Putamen (tissue), 1 donor: ENCODE data around the gene SLC22A7.
"Not testable (repeated sequence)": the region's sequence is repeated elsewhere in the genome, so short reads cannot be mapped to it uniquely, and the experiment has no call there.

Experiments
- DNase-seq: peaks from one replicate; pipeline ENCODE4 v3.0.0-alpha.2; 2016; ENCODE audit warnings: low spot score

Gene SLC22A7

DNA sequence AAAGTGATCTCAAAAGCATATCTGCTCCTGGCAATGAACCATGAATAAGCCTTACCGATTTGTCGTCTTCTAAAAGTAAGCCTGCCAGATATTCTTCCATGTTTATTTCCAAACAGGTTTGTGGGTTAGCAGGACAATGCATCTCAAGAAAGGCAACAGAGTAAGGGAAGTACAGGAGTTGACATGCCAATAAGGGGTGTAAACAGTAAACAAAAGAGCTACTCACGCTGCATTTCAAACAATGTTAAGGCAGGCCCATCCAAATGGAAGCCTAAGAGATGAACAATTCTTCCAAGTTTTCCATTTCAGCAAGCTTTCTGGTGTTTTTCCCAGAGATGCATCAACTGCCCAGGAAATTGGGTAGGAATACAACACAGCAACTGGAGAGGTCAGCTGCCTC is 38.3 kb downstream of the SLC22A7 start:
- DNase-seq: peak; percentile 28

GRCh38 chr6:43338243-43338642 is 40.2 kb downstream of the SLC22A7 start:
- no peak for DNase-seq

DNA sequence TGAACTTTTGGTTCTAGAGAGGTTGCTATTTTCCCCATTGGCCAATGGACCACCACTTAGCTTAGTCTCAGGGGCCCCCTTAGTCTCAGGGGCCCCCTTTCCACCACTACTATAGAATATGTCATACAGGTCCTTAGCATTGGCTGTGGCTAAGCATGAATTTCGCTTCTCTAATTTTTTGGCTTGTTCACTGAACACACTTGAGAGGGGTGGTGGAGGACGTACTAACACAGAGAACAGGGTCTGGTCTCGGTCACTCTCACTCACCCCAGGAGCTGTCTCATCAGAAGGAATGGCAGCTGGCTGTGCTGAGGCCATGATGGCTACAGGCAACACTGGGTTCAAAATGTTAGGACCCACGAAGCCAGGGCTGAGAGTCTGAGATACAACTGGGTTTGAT is 41.1 kb downstream of the SLC22A7 start:
- DNase-seq: no peak

DNA sequence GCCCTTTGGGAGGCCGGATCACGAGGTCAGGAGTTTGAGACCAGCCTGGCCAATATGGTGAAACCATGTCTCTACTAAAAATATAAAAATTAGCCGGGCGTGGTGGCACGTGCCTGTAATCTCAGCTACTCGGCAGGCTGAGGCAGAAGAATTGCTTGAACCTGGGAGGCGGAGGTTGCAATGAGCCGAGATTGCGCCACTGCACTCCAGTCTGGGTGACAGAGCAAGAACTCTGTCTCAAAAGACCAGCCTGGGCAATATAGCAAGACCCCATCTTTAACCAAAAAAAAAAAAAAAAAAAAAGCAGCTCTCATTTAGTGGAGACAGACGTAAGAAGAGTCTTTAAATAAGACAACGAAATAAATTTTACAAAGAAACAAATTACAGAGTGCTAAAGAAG is 48.2 kb downstream of the SLC22A7 start:
- DNase-seq: not testable (repeated sequence)

- no peak for DNase-seq
These were observed 49.0 kb downstream of the SLC22A7 start for GRCh38 chr6:43347021-43347420.

DNA sequence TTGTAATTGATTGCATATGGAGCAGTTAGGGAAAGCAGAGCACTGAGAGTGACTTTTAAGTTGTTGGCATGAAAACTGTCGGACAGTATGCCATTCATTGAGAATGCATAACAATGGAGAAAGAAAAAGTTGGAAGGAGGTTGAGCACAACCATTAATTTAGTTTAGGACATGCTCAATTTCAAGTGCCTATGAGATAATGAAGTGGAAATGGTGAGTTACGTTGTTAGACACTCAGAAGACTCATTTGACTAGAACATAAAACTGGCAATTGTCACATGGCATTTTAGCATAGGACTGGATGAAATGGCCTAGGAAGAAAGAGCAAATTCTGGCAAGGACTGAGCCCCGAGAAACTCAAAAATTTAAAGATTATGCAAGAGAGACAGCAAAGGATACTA is 49.4 kb downstream of the SLC22A7 start:
- DNase-seq: no peak

DNA sequence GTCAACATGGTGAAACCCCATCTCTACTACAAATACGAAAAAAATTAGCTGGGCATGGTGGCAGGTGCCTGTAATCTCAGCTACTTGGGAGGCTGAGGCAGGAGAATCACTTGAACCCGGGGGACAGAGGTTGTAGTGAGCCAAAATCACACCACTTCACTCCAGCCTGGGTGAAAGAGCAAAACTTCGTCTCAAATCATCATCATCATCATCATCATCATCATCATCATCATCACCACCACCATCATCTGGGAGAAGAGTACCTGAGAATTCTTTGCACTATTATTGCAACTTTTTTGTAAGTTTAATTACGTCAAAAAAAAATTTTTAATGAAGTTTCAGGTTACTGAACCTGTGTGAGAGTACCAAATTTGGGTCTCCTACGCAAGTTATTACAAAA is 53.9 kb downstream of the SLC22A7 start:
- DNase-seq: not testable (repeated sequence)
